Fibroblast of skin of back (primary cell): Measurements from ENCODE around the gene DACH1. TPM values are rescaled to one million over a fixed set of nuclear protein-coding genes. Genes with fewer than 3 reads are reported as not detected.
A peak's percentile ranks its signal among the peaks of the same experiment; 100 is the strongest.
"Not testable (repeated sequence)": the region's sequence is repeated elsewhere in the genome, so short reads cannot be mapped to it uniquely, and the experiment has no call there.

Source experiments
- DNase-seq: peaks from one replicate; pipeline ENCODE4 v3.0.0-alpha.2; 2013
- polyA plus RNA-seq, 2 experiments: library from polyadenylated mRNA; unstranded; fragments of 120-200 nt; gene quantifications; one replicate each; pipeline ENCODE4 v1.2.1, GENCODE V29; 2013; ENCODE audit not compliant: insufficient read length in 2 of 2

The DACH1 gene
- polyA plus RNA-seq (2013, experiment 1 of 2; ENCODE audit: insufficient read length), result not detected
- polyA plus RNA-seq (2013, experiment 2 of 2; ENCODE audit: insufficient read length), result not detected

GRCh38 chr13:71867131-71867814 is at the start of gene DACH1:
TSS of gene DACH1 (minus strand) at chr13:71867204.
- DNase-seq, result peak; percentile 52

DNA sequence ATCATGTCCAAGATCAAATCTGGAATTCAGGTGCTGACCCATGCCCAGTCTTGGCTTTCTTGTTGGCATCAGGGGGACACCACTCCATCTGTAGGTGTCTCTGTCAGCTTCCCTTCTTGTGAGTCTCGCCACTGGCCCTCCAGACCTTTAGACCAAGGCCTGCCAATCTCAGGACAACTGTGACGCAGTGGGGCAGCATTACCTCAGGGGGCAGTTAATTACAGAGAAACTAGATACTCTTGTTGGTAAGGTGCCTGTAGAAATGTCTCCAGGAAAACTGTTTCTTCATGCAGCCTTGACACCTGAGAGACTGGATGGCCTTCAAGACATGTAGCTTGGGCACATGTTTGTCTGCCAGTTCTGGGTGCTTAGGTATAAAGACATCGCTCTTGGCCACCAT is 46.7 kb upstream of the DACH1 start:
- DNase-seq, result no peak

DNA sequence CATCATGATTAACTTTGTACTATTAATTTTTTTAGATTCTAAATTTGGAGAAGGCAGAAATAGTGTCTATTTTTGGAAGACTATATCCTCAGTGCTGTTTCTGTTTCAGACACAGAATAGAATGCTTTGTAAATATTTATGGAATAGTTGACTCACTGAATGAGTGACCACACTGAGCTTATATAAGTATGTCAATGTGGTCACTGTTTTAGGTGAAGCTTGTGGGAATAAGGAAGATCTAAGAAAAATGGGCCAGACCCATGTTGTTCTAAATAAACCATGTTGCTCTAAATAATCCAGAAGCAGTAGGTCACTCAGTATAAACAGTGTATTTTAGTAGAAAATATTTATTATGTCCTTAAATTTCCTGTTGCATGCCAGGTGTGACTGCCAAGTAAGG is 45.5 kb upstream of the DACH1 start:
- DNase-seq, result peak; percentile 14

- no peak for DNase-seq
Measured at GRCh38 chr13:71906448-71906847, 39.4 kb upstream of the DACH1 start.

GRCh38 chr13:71902676-71903075 is 35.7 kb upstream of the DACH1 start:
- no peak for DNase-seq

DNA sequence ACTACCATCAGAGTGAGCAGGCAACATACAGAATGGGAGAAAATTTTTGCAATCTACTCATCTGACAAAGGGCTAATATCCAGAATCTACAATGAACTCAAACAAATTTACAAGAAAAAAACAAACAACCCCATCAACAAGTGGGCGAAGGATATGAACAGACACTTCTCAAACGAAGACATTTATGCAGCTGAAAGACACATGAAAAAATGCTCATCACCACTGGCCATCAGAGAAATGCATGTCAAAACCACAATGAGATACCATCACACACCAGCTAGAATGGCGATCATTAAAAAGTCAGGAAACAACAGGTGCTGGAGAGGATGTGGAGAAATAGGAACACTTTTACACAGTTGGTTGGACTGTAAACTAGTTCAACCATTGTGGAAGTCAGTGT is 26.5 kb upstream of the DACH1 start:
- not testable (repeated sequence) for DNase-seq

DNA sequence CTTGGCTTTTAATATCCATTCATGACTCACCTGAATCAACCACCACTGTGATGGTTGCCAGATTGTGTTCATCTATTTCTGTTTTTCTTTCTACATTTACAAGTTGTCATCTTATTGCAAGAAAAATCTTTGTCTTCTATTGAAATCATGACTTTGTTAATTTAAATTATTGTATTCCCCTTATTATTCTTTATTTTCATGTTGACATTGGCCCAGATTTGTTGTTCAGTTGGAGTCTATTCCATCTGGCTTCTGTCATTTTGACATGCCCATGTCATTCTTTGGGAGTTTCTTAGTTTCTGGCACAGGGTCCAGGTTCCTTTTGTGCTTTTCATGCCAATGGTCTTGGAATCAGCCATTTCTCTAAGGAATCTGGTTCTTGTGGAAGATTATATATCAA is 19.9 kb upstream of the DACH1 start:
- no peak for DNase-seq

- no peak for DNase-seq
Measured at GRCh38 chr13:71882120-71882519, 15.1 kb upstream of the DACH1 start.

- no peak for DNase-seq
Measured at GRCh38 chr13:71880753-71881541, 13.9 kb upstream of the DACH1 start.

GRCh38 chr13:71879808-71880344 is 12.9 kb upstream of the DACH1 start:
- no peak for DNase-seq

- peak; percentile 16 for DNase-seq
Measured at GRCh38 chr13:71879129-71879535, 12.1 kb upstream of the DACH1 start.

GRCh38 chr13:71877256-71877653 is 10.3 kb upstream of the DACH1 start:
- DNase-seq, result no peak

DNA sequence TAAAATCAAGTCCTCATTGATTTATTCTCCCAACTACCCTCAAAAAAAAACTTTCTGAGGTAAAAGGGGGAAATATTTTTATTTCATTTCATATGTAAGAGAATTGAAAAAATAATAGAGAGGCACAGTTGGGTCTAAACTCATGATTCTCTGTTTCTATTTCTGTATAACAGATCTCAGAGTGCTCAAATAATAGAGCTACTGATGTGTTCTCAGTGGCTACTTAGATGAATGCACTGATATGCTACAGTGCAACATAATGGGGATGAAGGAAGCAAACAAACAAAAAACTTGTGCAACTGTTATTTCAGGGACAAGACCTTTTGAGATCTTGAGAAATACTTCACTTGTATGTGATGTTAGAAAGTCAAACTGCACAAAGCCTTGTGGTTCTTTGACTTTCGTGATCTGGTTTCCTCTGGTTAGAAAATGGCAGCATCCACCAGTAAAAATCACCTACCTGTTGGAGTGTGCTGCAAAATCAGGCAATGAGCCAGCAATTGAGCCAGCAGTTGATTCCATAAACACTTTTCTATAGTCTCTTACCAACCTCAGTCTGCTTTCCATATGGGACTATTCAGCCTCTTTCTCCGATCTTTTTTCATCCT is 9.7 kb upstream of the DACH1 start:
- no peak for DNase-seq

GRCh38 chr13:71875823-71876222 is 8.8 kb upstream of the DACH1 start:
- DNase-seq, result no peak

- no peak for DNase-seq
Measured at GRCh38 chr13:71874458-71874857, 7.5 kb upstream of the DACH1 start.

GRCh38 chr13:71873418-71874247 is 6.6 kb upstream of the DACH1 start:
- no peak for DNase-seq

- DNase-seq, result no peak
Measured at GRCh38 chr13:71871844-71872243, 4.8 kb upstream of the DACH1 start.

- no peak for DNase-seq
Measured at GRCh38 chr13:71871176-71871754, 4.3 kb upstream of the DACH1 start.

DNA sequence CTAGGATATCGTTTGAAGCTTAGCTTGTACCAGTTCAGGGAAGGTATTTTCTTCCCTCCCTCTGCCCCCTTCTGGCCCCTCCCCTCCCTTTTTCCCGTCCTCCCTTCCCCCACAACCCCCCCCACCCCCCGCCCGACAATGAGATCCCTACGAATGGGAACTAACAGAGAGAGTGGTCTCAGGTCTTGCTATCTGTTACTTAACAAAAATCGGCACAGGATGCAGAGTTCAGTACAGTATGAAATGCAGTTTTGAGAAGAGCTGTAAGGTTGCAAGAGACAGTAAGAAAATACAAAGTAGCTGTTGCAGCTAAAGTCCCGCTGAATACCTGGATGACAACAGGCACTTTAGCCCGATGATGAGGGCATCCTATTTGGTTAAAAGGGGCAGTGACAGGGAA is 3.1 kb upstream of the DACH1 start:
- no peak for DNase-seq

DNA sequence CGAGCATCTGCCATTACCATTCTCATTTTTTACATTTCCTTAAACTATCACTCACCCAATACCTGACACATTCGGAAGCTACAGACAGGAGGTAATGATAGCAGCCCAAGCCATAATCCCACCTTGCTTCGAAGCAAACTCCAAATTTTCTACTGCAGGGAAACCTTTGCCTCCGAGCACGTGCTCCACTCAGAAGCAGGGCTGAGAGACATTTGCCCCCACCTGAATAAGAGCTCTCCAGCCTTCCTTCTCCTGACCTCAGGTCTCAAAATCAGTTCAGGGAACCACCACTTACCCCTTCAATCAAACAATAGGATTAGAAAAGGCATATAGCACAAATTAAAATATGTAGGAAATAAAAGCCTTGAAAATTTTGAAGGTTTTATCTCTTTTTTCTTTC is 2.3 kb upstream of the DACH1 start:
- no peak for DNase-seq

GRCh38 chr13:71866335-71867130 is 471 bp downstream of the DACH1 start:
- peak; percentile 8 for DNase-seq
